ENCODE data around the gene RAB21. TPM values are rescaled to one million over a fixed set of nuclear protein-coding genes. Genes with fewer than 3 reads are reported as not detected.

RAB21 gene
- total RNA-seq, 1 experiment from 2014 or later = 86.4 TPM

- Mint-ChIP-seq H3K36me3 (ENCODE audit: insufficient read depth, unreplicated experiment) (no peaks in the 10 kb centered on the region), H3K9me3 (ENCODE audit: unreplicated experiment) (peaks cover 8% of the 10 kb centered on the region)
- BruUV-seq (replicated peaks) = no TSS peak
Measured at GRCh38 chr12:71730936-71731335, 23.7 kb upstream of the RAB21 start.

GRCh38 chr12:71731439-71732356 lies 23.0 kb upstream of the RAB21 start:
- intact Hi-C loops (cut with micrococcal nuclease) = no loop called here
- CTCF ChIA-PET = interaction anchor here (0.9 to 1.7 kb wide), 3 partner anchors 16 to 67 kb away, joined by 3 to 10 read pairs (median 4); partner anchors contain the start of gene THAP2

More at GRCh38 chr12:71730936-71731335, 23.7 kb upstream of the RAB21 start:
- H3K27me3 Mint-ChIP-seq (ENCODE audit: insufficient read depth, unreplicated experiment) = no peaks in the 10 kb centered on the region
- H3K4me1 Mint-ChIP-seq (ENCODE audit: insufficient read depth, unreplicated experiment) = peaks cover 6% of the 10 kb centered on the region
- POLR2A ChIA-PET = interaction anchor here (1.0 kb wide), 1 partner anchor 46 kb away, joined by 3 read pairs; no protein-coding TSS in a partner anchor
- TF ChIP-seq, protein P1, sequence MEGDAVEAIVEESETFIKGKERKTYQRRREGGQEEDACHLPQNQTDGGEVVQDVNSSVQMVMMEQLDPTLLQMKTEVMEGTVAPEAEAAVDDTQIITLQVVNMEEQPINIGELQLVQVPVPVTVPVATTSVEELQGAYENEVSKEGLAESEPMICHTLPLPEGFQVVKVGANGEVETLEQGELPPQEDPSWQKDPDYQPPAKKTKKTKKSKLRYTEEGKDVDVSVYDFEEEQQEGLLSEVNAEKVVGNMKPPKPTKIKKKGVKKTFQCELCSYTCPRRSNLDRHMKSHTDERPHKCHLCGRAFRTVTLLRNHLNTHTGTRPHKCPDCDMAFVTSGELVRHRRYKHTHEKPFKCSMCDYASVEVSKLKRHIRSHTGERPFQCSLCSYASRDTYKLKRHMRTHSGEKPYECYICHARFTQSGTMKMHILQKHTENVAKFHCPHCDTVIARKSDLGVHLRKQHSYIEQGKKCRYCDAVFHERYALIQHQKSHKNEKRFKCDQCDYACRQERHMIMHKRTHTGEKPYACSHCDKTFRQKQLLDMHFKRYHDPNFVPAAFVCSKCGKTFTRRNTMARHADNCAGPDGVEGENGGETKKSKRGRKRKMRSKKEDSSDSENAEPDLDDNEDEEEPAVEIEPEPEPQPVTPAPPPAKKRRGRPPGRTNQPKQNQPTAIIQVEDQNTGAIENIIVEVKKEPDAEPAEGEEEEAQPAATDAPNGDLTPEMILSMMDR (IDR thresholded peaks at IDR 0.05; ENCODE audit: unreplicated experiment) = no peak
- DNase-seq (ENCODE audit: unreplicated experiment) = no peak
- no peak overlapping the region for H3K4me3 Mint-ChIP-seq (ENCODE audit: unreplicated experiment)
- intact Hi-C loops (cut with micrococcal nuclease) = no loop called here
- H3K27ac Mint-ChIP-seq (ENCODE audit: low read depth, unreplicated experiment) = no peak overlapping the region
- CTCF ChIA-PET = interaction anchor here (1.4 to 1.7 kb wide), 2 partner anchors 16 to 44 kb away, joined by 3 to 10 read pairs; no protein-coding TSS in a partner anchor

GRCh38 chr12:71732357-71732712 lies 22.3 kb upstream of the RAB21 start:
- BruUV-seq (replicated peaks) = no TSS peak
- H3K36me3 Mint-ChIP-seq (ENCODE audit: insufficient read depth, unreplicated experiment) = no peaks in the 10 kb centered on the region
- intact Hi-C loops (cut with micrococcal nuclease) = no loop called here
- TF ChIP-seq, protein P1 (IDR thresholded peaks at IDR 0.05; ENCODE audit: unreplicated experiment) = no peak
- peaks cover 6% of the 10 kb centered on the region for H3K4me1 Mint-ChIP-seq (ENCODE audit: insufficient read depth, unreplicated experiment)
- ChIA-PET CTCF (interaction anchor here (0.9 to 1.4 kb wide), 2 partner anchors 15 to 68 kb away, joined by 4 to 10 read pairs; partner anchors contain the start of gene THAP2), POLR2A (no interaction called here)
- H3K9me3 Mint-ChIP-seq (ENCODE audit: unreplicated experiment) = peaks cover 8% of the 10 kb centered on the region
- DNase-seq (ENCODE audit: unreplicated experiment) = no peak
- H3K27me3 Mint-ChIP-seq (ENCODE audit: insufficient read depth, unreplicated experiment) = no peaks in the 10 kb centered on the region
- no peak overlapping the region for H3K27ac Mint-ChIP-seq (ENCODE audit: low read depth, unreplicated experiment)
- H3K4me3 Mint-ChIP-seq (ENCODE audit: unreplicated experiment) = no peak overlapping the region

More at GRCh38 chr12:71731439-71732356, 23.0 kb upstream of the RAB21 start:
- TF ChIP-seq, protein P1 (IDR thresholded peaks at IDR 0.05; ENCODE audit: unreplicated experiment) = no peak
- H3K27ac Mint-ChIP-seq (ENCODE audit: low read depth, unreplicated experiment) = no peak overlapping the region
- no peak overlapping the region for H3K4me3 Mint-ChIP-seq (ENCODE audit: unreplicated experiment)
- H3K27me3 Mint-ChIP-seq (ENCODE audit: insufficient read depth, unreplicated experiment) = no peaks in the 10 kb centered on the region
- no peaks in the 10 kb centered on the region for H3K36me3 Mint-ChIP-seq (ENCODE audit: insufficient read depth, unreplicated experiment)
- no TSS peak for BruUV-seq (replicated peaks)
- no peak for DNase-seq (ENCODE audit: unreplicated experiment)
- H3K9me3 Mint-ChIP-seq (ENCODE audit: unreplicated experiment) = peaks cover 8% of the 10 kb centered on the region
- peaks cover 6% of the 10 kb centered on the region for H3K4me1 Mint-ChIP-seq (ENCODE audit: insufficient read depth, unreplicated experiment)
- POLR2A ChIA-PET = interaction anchor here (1.0 kb wide), 1 partner anchor 46 kb away, joined by 3 read pairs; no protein-coding TSS in a partner anchor

GRCh38 chr12:71737197-71737596 lies 17.5 kb upstream of the RAB21 start:
- intact Hi-C loops (cut with micrococcal nuclease) = no loop called here
- no TSS peak for BruUV-seq (replicated peaks)
- POLR2A ChIA-PET = interaction anchor here (1.0 to 1.9 kb wide), 3 partner anchors 17 to 73 kb away, joined by 3 to 8 read pairs (median 4); partner anchors contain the start of genes RAB21, THAP2, TMEM19 and ZFC3H1

More at GRCh38 chr12:71737197-71737596, 17.5 kb upstream of the RAB21 start:
- no peak for DNase-seq (ENCODE audit: unreplicated experiment)
- no peak overlapping the region for H3K4me3 Mint-ChIP-seq (ENCODE audit: unreplicated experiment)
- H3K36me3 Mint-ChIP-seq (ENCODE audit: insufficient read depth, unreplicated experiment) = no peaks in the 10 kb centered on the region
- no peak overlapping the region for H3K27ac Mint-ChIP-seq (ENCODE audit: low read depth, unreplicated experiment)
- no peaks in the 10 kb centered on the region for H3K9me3 Mint-ChIP-seq (ENCODE audit: unreplicated experiment)
- no peaks in the 10 kb centered on the region for H3K27me3 Mint-ChIP-seq (ENCODE audit: insufficient read depth, unreplicated experiment)
- TF ChIP-seq, protein P1 (IDR thresholded peaks at IDR 0.05; ENCODE audit: unreplicated experiment) = no peak
- no peaks in the 10 kb centered on the region for H3K4me1 Mint-ChIP-seq (ENCODE audit: insufficient read depth, unreplicated experiment)
- CTCF ChIA-PET = interaction anchor here (0.6 to 2.9 kb wide), 4 partner anchors 9 to 52 kb away, joined by 3 to 23 read pairs (median 4); no protein-coding TSS in a partner anchor

Measured in MCF 10A (cell line).